Skeletal muscle tissue (tissue), 4 donors: Measurements from ENCODE around the gene DTNB. TPM values are rescaled to one million over a fixed set of nuclear protein-coding genes. Genes with fewer than 3 reads are reported as not detected.

ENCODE experiments used
- H3K27ac ChIP-seq: one replicate; pipeline ENCODE4 v1.7.0; 2013; ENCODE audit warnings: mild to moderate bottlenecking, low read depth, low read length, inconsistent platforms
- H3K27me3 ChIP-seq, 3 donors: one replicate each; pipeline ENCODE4 v1.7.0; 2013; ENCODE audit warnings: low read length in 3 of 3; ENCODE audit not compliant: control insufficient read depth in 3 of 3, insufficient read depth in 3 of 3
- H3K36me3 ChIP-seq, 3 donors: one replicate each; pipeline ENCODE4 v1.7.0; 2013; ENCODE audit warnings: low read length in 3 of 3; ENCODE audit not compliant: control insufficient read depth in 3 of 3, insufficient read depth in 3 of 3
- H3K4me1 ChIP-seq, 3 donors: one replicate each; pipeline ENCODE4 v1.7.0; 2013; ENCODE audit warnings: low read length in 3 of 3, mild to moderate bottlenecking in 3 of 3; ENCODE audit not compliant: control insufficient read depth in 3 of 3, insufficient read depth in 3 of 3
- H3K4me3 ChIP-seq, 3 donors: one replicate each; pipeline ENCODE4 v1.7.0; 2013; ENCODE audit warnings: low read length in 3 of 3
- H3K9ac ChIP-seq, 3 donors: one replicate each; pipeline ENCODE4 v1.7.0; 2013; ENCODE audit warnings: low read length in 3 of 3, mild to moderate bottlenecking in 3 of 3, moderate library complexity in 2 of 3, low read depth in 1 of 3
- H3K9me3 ChIP-seq, 3 donors: one replicate each; pipeline ENCODE4 v1.7.0; 2013; ENCODE audit warnings: low read length in 3 of 3; ENCODE audit not compliant: control insufficient read depth in 3 of 3
- total RNA-seq: library from RNA; depleted of rRNA; stranded (reverse); fragments of >200 nt; gene quantifications from one replicate; pipeline ENCODE4 v1.2.3, GENCODE V29; 2014
- donor health status: Osteomylitis.

Gene DTNB
- total RNA-seq, 1 donor from 2014 or later: 3.1 TPM

DNA sequence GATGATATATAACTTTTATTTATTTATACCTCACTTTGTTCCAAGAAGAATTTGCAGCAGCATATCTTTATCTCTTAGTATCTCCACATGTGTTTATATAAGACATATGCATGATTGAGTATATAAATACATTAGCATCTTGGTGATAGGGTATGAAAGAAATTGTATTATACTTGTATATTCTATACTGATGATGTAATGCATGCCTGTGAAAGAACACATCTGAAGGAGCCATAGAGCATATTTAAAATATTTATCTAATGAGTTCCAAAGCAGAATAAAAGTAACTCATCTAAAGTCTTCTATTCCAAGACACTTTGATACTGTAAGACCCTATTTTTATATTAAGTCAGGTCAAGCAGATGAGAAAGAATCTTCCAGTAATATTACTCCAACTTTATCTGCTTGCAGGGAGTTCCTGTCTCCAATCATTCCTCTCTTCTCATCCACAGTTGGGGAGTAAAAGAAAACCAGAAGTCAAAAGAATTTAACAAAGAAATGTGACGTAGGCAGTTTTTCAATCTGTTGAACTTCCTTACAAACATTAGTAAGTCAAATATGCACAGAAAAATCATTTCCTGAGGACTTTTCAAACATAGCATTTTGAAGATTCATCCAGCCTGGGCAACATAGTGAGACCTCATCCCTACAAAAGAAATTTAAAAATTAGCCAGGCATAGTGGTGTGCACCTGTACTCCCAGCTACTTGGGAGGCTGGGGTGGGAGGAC lies 76.7 kb downstream of the DTNB start:
- Histone ChIP-seq H3K9me3 (no peaks in the 10 kb centered on the region), H3K9ac (no peak overlapping the region), H3K36me3 (no peaks in the 10 kb centered on the region), H3K4me3 (no peak overlapping the region), H3K27me3 (no peaks in the 10 kb centered on the region), H3K4me1 (no peaks in the 10 kb centered on the region), H3K27ac (no peak overlapping the region)

GRCh38 chr2:25595393-25595792 lies 78.0 kb downstream of the DTNB start:
- Histone ChIP-seq H3K9me3 (no peaks in the 10 kb centered on the region), H3K4me3 (no peak overlapping the region), H3K36me3 (no peaks in the 10 kb centered on the region), H3K4me1 (peaks cover 0 to 3% (median 0%) of the 10 kb centered on the region in 3 donors), H3K27me3 (no peaks in the 10 kb centered on the region), H3K9ac (no peak overlapping the region), H3K27ac (no peak overlapping the region)

DNA sequence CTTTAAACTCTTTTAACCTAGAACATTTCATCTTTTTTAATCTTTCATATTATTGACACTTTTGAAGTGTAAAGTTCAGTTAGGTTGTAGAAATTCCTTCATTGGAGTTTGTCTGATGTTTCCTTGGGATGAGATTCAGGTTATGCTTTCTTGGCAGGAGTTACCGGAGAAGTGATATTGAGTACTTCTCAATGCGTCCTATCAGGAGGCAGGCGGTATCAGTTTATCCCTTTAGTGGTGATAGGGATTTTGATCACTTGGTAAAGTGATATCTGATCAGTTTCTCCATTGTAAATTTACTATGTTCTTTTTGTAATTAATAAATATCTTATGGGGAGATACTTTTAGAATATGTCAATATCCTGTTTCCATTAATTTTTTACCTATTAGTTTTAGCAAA lies 78.4 kb downstream of the DTNB start:
- Histone ChIP-seq H3K36me3 (no peaks in the 10 kb centered on the region), H3K4me1 (peaks cover 0 to 3% (median 0%) of the 10 kb centered on the region in 3 donors), H3K9me3 (no peaks in the 10 kb centered on the region), H3K4me3 (no peak overlapping the region), H3K27me3 (no peaks in the 10 kb centered on the region), H3K27ac (no peak overlapping the region), H3K9ac (no peak overlapping the region)

DNA sequence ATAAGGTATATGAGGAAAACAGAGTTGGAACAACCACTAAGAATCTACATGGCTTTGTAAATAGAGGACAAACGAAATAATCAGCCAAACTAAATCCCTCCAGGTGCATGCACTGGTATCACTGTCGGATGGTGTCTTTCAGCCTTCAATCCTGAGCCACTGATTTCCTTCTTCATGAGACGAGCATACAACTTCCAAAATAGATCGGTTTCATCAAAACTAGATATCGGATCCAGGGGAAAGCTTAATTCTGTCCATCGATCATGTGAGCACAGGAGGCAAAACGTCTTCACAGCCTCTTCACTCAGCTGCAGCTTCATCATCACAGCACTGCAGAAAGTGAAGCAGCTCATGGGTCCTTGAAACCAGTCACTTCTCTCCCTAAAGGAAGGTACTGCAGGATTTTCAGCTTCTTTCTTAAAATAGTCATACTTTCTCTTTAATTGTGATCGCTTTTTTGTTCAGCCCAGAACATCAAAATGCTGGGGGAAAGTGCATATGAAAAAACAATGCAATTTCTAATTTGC lies 80.5 kb downstream of the DTNB start:
- Histone ChIP-seq H3K36me3 (no peaks in the 10 kb centered on the region), H3K27ac (no peak overlapping the region), H3K4me3 (no peak overlapping the region)

DNA sequence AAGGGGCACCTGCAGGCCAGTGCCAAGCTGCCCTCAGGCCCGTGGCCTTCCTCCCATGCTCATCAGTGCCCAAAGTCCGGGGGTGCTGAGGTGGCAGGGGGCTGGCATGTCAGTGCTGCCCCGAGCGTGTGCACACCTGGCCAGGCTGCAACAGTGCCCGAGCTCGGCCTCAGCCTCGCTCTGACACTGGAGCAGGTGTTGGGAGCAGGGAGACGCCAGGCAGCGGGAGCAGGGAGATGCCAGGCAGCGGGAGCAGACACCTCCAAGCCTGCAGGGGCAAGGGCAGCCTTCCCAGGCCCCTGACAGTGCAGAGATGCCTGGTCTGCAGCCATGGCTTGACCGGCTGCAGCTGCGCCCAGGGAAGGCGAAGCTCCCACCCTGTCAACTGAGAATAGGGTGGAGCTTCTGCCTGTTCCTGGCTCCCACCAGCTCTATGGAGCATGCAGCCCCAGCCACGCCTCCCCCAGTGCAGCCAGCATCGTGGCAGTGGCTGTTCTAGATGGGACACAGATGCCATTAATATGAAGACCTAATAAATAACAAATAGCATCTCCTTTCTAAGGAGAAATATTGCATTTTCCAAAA lies 82.4 kb downstream of the DTNB start:
- Histone ChIP-seq H3K4me3 (no peak overlapping the region), H3K9ac (no peak overlapping the region), H3K27ac (no peak overlapping the region), H3K27me3 (no peaks in the 10 kb centered on the region), H3K36me3 (no peaks in the 10 kb centered on the region), H3K9me3 (no peaks in the 10 kb centered on the region), H3K4me1 (peaks cover 0 to 3% (median 0%) of the 10 kb centered on the region in 3 donors)

More for the DNA sequence above, 80.5 kb downstream of the DTNB start:
- Histone ChIP-seq H3K4me1 (peaks cover 0 to 3% (median 0%) of the 10 kb centered on the region in 3 donors), H3K9ac (no peak overlapping the region), H3K27me3 (no peaks in the 10 kb centered on the region), H3K9me3 (no peaks in the 10 kb centered on the region)

DNA sequence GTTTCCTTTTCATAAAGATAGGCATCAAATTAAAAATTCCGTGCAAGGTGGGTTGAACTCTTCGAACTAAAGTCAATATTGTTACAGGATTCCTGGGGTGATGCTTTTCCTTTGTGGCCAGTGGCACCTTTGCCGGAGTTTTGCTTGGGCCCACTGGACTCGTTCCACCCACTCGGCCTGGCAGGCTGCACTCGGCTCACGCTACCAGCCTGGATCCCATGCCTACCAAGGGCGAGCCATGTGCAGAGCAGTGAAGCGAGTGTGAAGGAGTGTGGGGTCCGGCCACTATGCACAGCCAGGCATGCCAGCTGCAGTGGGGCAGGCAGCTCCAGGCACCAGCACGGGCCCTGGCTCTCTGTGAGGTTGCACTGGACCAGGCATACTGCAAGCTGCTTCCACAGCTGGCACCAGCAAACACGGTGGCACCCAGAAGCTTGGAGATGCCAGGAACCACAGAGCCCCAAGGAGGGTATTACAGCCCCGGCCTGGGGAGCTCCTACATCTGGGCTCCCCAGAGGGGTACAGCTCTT lies 83.6 kb downstream of the DTNB start:
- Histone ChIP-seq H3K27me3 (no peaks in the 10 kb centered on the region), H3K27ac (no peak overlapping the region), H3K9me3 (no peaks in the 10 kb centered on the region), H3K4me1 (peaks cover 0 to 3% (median 0%) of the 10 kb centered on the region in 3 donors), H3K4me3 (no peak overlapping the region), H3K9ac (no peak overlapping the region), H3K36me3 (no peaks in the 10 kb centered on the region)

DNA sequence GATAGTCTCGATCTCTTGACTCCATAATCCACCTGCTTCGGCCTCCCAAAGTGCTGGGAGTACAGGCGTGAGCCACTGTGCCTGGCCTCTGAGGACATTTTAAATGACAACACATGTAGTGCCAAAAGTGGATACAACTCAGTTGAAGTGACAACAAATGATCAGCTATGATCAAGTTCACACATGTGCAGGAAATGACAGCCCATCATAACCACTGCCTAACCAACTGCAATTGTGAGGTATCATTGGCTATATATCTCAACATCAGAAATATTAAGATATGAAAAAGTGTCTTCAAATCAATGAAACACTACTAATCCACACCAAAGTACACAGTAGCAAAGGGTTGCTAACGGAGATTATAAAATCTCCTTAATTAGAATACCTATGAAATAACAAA lies 84.8 kb downstream of the DTNB start:
- H3K4me3 ChIP-seq: no peak overlapping the region
- H3K9ac ChIP-seq: no peak overlapping the region
- H3K27ac ChIP-seq: no peak overlapping the region
- H3K36me3 ChIP-seq: no peaks in the 10 kb centered on the region
- H3K9me3 ChIP-seq: no peaks in the 10 kb centered on the region
- peaks cover 0 to 3% (median 0%) of the 10 kb centered on the region in 3 donors for H3K4me1 ChIP-seq
- H3K27me3 ChIP-seq: no peaks in the 10 kb centered on the region

DNA sequence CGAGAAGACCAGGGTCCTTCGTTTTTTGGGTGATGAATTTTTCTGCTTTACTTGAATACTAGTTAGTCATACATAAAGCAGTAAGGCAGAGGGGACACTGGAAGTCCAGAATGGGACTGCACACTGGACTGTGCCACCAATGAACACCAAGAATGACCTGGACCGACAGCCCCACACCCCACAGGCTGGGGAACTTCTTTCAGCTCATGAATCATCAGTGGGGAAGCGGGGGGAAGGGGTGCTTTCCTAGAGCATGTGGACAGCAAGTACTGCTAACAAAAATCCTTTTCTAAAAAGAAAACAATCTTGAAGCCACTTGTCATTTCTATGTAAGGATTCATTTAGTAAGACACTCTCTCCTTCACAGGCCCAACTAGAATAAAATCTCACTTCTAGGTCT lies 86.0 kb downstream of the DTNB start:
- Histone ChIP-seq H3K4me3 (no peak overlapping the region), H3K9me3 (no peaks in the 10 kb centered on the region), H3K4me1 (peaks cover 0 to 3% (median 0%) of the 10 kb centered on the region in 3 donors), H3K9ac (no peak overlapping the region), H3K27me3 (no peaks in the 10 kb centered on the region), H3K27ac (no peak overlapping the region), H3K36me3 (no peaks in the 10 kb centered on the region)

GRCh38 chr2:25586726-25587144 lies 86.6 kb downstream of the DTNB start:
- H3K36me3 ChIP-seq: no peaks in the 10 kb centered on the region
- H3K9ac ChIP-seq: no peak overlapping the region
- no peaks in the 10 kb centered on the region for H3K27me3 ChIP-seq
- no peak overlapping the region for H3K4me3 ChIP-seq
- H3K4me1 ChIP-seq: peaks cover 0 to 3% (median 0%) of the 10 kb centered on the region in 3 donors
- no peak overlapping the region for H3K27ac ChIP-seq
- no peaks in the 10 kb centered on the region for H3K9me3 ChIP-seq

DNA sequence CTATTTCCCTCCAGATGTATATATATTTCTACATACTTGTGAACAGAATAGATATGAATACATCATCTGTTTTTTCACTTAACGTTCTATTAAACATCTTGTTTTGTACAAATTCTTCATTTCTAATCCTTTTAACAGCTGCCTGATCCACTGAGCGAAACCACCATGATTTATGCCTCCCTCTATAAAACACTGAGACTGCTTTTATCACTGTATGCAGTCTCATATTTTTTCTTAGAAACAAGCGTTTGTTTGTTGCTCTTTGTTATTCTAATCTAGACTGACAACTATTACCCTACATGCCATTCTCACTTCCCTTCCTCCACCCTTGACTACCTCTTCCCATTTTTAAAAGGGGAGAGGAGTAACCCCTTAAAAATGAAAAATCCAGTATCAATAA lies 88.2 kb downstream of the DTNB start:
- no peaks in the 10 kb centered on the region for H3K9me3 ChIP-seq
- H3K27me3 ChIP-seq: no peaks in the 10 kb centered on the region
- H3K27ac ChIP-seq: no peak overlapping the region
- no peaks in the 10 kb centered on the region for H3K4me1 ChIP-seq
- no peak overlapping the region for H3K9ac ChIP-seq
- no peak overlapping the region for H3K4me3 ChIP-seq
- no peaks in the 10 kb centered on the region for H3K36me3 ChIP-seq
